Raji (cell line): Measurements from ENCODE around the gene JAKMIP2.

ENCODE experiments used
- POLR2A ChIP-seq: IDR thresholded peaks from 2 replicates; pipeline ENCODE4 v1.6.1; 2011; ENCODE audit warnings: low read depth, low read length, control low read depth; ENCODE audit not compliant: insufficient read depth

Gene JAKMIP2

GRCh38 chr5:147666419-147666818 is 116.1 kb downstream of the JAKMIP2 start:
- no peak for TF ChIP-seq POLR2A

GRCh38 chr5:147661541-147661940 is 121.0 kb downstream of the JAKMIP2 start:
- no peak for TF ChIP-seq POLR2A

GRCh38 chr5:147659166-147659929 is 123.2 kb downstream of the JAKMIP2 start:
- no peak for TF ChIP-seq POLR2A

- TF ChIP-seq POLR2A = no peak
Observed at GRCh38 chr5:147658293-147658932, 124.1 kb downstream of the JAKMIP2 start.

- TF ChIP-seq POLR2A = no peak
Observed at GRCh38 chr5:147648597-147648996, 133.9 kb downstream of the JAKMIP2 start.

- TF ChIP-seq POLR2A = no peak
Observed at GRCh38 chr5:147645197-147645596, 137.3 kb downstream of the JAKMIP2 start.

DNA sequence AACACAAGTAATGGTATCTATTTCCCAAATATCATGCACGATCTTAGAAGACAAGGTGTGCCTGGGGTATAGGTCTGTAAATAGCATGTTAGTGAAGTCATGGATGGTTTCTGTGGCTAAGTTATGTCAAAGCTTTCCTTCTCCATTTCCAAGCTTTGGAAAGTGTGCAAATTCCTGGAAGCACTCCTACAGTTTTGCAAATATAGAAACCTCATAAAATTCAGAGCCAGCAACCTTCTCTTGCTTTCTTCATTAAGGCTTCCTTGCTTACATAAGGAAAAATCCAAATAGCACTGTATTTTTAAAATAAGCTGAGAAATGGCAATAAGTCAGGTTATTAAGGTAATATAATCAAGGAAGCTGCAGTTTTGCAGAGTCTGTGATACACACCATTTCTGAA is 138.1 kb downstream of the JAKMIP2 start:
- TF ChIP-seq POLR2A = no peak

- TF ChIP-seq POLR2A = no peak
Observed at GRCh38 chr5:147643142-147643541, 139.4 kb downstream of the JAKMIP2 start.

DNA sequence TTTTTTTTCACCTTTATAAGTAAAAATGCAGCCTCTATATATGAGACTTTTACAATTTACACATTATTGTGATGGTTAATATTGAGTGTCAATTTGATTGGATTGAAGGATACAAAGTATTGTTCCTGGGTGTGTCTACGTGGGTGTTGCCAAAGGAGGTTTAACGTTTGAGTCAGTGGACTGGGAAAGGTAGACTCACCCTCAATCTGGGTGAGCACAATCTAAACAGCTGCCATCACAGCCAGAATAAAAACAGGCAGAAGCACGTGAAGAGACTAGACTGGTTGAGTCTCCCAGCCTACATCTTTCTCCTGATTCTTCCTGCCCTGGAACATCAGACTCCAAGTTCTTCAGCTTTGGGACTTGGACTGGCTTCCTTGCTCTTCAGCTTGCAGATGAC is 139.9 kb downstream of the JAKMIP2 start:
- TF ChIP-seq POLR2A = no peak

DNA sequence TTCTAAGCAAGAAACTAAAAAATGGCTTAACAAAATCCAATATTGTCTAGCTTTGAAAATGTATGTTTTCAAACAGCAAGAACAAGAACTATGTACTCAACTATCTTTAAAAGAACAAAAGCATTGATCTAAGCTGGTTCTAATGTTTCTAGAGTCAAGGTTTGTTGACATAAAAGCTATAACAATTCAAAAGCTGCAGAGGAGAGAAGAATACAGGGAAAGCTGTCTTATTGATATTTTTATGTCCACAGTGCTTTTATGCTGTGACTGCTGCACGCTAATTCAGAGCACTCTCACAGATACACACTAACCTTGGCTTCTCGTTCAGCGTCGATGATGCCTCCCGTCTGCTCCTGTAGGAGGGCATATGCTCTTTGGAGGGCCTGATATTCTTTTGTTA is 143.2 kb downstream of the JAKMIP2 start:
- no peak for TF ChIP-seq POLR2A

DNA sequence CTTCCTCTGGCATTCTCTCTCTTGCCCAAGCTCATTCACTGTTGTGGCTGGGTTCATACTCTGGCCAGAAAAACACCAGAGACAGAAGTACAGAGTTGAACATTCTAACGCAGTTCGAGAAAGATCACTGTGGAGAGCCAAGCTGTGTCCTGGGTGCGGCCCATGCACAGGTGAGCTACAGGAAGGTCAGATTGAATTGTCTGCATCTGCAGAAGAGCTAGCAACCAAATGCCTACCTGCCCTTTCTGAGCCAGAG is 145.9 kb downstream of the JAKMIP2 start:
- no peak for TF ChIP-seq POLR2A

GRCh38 chr5:147635882-147636728 is 146.4 kb downstream of the JAKMIP2 start:
- no peak for TF ChIP-seq POLR2A

DNA sequence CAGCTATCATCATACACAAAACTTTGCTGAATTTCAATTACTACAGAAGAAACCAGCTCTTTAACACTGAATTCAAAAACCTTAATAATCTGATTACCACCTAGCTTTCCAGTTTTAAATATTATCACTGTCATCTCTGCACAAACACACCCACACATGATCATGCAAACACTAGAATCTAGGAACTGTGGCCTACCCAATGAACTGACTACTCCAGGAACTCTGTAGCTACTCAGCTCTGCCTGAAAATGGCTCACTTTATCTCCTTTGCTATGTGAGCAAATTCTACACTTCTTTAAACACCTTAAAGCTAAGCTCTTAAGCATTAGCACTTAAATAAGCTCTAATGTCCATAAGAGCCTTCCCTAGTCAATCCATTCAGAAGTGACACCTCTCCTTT is 149.4 kb downstream of the JAKMIP2 start:
- no peak for TF ChIP-seq POLR2A

DNA sequence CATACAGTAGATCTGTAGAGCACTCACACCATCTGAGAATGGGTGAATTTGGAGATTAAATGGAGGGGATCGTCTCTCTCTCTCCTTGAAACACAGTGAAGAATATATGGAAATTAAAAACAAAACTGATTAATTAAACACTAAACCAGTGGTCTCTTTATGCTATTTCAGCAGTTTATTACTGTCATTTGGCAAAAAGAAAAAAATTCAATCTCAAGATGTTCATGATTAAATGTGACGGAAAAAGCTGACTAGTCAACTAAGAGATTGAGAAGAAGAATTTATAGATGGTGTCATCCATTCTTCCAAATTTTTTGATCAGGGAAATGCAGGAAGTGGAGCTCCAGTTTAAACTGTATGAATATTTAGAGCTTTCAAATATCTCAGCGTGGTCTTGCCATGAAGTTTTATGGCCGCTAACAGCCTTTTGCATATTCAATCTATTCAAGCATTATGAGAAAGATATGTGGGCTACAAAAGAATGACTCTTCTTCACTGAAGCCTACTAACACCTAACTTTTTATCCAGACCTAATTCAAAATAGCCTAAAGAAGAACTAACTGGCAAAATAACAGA is 151.0 kb downstream of the JAKMIP2 start:
- no peak for TF ChIP-seq POLR2A

DNA sequence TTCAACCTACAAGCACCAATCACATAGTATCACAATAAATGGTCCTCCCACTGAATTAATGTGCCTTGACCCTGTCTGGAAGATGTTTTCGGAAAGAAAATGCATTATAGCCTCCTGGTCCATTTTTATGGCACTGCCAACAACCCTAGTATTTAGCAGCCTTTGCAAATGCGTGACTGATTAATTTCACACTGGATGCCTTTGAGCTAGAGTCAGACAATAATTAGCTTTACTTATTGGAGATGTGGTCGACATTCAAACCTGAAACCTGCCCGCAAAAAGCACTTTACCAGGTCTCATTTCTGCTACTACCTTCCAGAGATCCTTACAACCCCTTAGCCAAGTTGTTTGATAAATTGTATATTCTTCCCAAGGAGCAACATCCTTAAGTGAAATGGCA is 153.3 kb downstream of the JAKMIP2 start:
- no peak for TF ChIP-seq POLR2A

GRCh38 chr5:147628058-147628895 is 154.3 kb downstream of the JAKMIP2 start:
- TF ChIP-seq POLR2A = no peak

DNA sequence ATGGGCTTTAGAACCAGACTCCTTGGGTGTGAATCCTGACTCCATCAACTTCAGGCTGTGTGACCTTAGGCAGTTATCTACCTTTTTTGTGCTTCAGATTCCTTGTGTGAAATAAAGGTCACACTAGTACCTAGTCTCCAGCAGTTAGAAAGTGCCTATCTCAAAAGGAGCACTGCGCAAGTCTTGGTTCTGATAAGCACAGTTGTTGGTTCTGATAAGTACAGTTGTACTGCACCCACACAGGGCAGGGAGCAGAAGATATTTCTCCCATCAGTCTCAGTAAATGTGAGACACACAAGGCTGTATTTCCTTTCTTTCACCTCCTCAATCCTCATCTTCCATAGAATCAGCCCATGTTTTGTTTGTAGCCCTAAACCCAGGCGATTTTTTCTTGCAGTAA is 156.1 kb downstream of the JAKMIP2 start:
- TF ChIP-seq POLR2A = no peak
